GM18519 (cell line): Measurements from ENCODE around the gene MGMT.

Source experiments
- ATAC-seq: cut with Tn5 transposase; IDR thresholded peaks from one replicate; pipeline ENCODE4 v1.9.1; 2021; ENCODE audit warnings: mild to moderate bottlenecking, moderate library complexity; ENCODE audit not compliant: unreplicated experiment, low FRiP score

The MGMT gene

GRCh38 chr10:129744134-129745111 lies 277.4 kb downstream of the MGMT start:
- ATAC-seq = no peak

- no peak for ATAC-seq
Measured at GRCh38 chr10:129745186-129745750, 278.2 kb downstream of the MGMT start.

GRCh38 chr10:129754211-129755050 lies 287.4 kb downstream of the MGMT start:
- no peak for ATAC-seq

GRCh38 chr10:129755158-129755591 lies 288.1 kb downstream of the MGMT start:
- no peak for ATAC-seq

- ATAC-seq = no peak
Measured at GRCh38 chr10:129755621-129756020, 288.6 kb downstream of the MGMT start.

- no peak for ATAC-seq
Measured at GRCh38 chr10:129756912-129757901, 290.2 kb downstream of the MGMT start.

GRCh38 chr10:129758207-129759021 lies 291.4 kb downstream of the MGMT start:
- no peak for ATAC-seq

GRCh38 chr10:129759214-129760002 lies 292.4 kb downstream of the MGMT start:
- ATAC-seq = no peak

- no peak for ATAC-seq
Measured at GRCh38 chr10:129760003-129760315, 292.9 kb downstream of the MGMT start.

- ATAC-seq = no peak
Measured at GRCh38 chr10:129760416-129760815, 293.4 kb downstream of the MGMT start.

- ATAC-seq = no peak
Measured at GRCh38 chr10:129761197-129761972, 294.3 kb downstream of the MGMT start.

GRCh38 chr10:129761981-129762956 lies 295.2 kb downstream of the MGMT start:
- ATAC-seq = no peak

- ATAC-seq = no peak
Measured at GRCh38 chr10:129764011-129764900, 297.2 kb downstream of the MGMT start.

GRCh38 chr10:129764901-129765663 lies 298.0 kb downstream of the MGMT start:
- no peak for ATAC-seq
